Transverse colon (tissue), 4 donors: ENCODE measurements around the gene CHTF18.

Experiments used
- CTCF ChIP-seq, 5 experiments: fragments of 200-600 bp in 3 of 5; fragments of 450-650 bp in 2 of 5; sonication (generic) in 3 of 5; IDR thresholded peaks; 1 replicate in 2 of 5; 2 replicates in 3 of 5; pipeline ENCODE4 v1.5.1; 2016 to 2017; ENCODE audit warnings: antibody characterized with exemption in 5 of 5, inconsistent platforms in 3 of 5, mild to moderate bottlenecking in 2 of 5, moderate library complexity in 1 of 5
- POLR2A ChIP-seq: fragments of 450-650 bp; IDR thresholded peaks from one replicate; pipeline ENCODE4 v1.6.1; 2016; ENCODE audit warnings: antibody characterized with exemption, mild to moderate bottlenecking, moderate library complexity
- POLR2AphosphoS5 ChIP-seq, 3 donors: sonication (generic); formaldehyde crosslinking; IDR thresholded peaks; one replicate each; pipeline ENCODE4 v1.6.1; 2016; ENCODE audit warnings: antibody characterized with exemption in 3 of 3

- TF ChIP-seq CTCF (IDR thresholded peaks at IDR 0.05) (no peak), POLR2A (no peak), POLR2AphosphoS5 (IDR thresholded peaks at IDR 0.05) (no peak)
These were observed 4.8 kb upstream of the CHTF18 start for GRCh38 chr16:783404-784161.
